Transverse colon (tissue), 3 donors: Measurements from ENCODE around the gene CCL1.

Source experiments
- EP300 ChIP-seq: sonication (generic); formaldehyde crosslinking; IDR thresholded peaks from one replicate; pipeline ENCODE4 v1.6.1; 2017; ENCODE audit warnings: antibody characterized with exemption, low read depth
- TF ChIP-seq, protein P1 (sequence below), 5 experiments: fragments of 200-600 bp in 3 of 5; fragments of 450-650 bp in 2 of 5; sonication (generic) in 3 of 5; IDR thresholded peaks; 1 replicate in 2 of 5; 2 replicates in 3 of 5; pipeline ENCODE4 v1.5.1; 2016 to 2017; ENCODE audit warnings: antibody characterized with exemption in 5 of 5, inconsistent platforms in 3 of 5, mild to moderate bottlenecking in 2 of 5, moderate library complexity in 1 of 5

DNA sequence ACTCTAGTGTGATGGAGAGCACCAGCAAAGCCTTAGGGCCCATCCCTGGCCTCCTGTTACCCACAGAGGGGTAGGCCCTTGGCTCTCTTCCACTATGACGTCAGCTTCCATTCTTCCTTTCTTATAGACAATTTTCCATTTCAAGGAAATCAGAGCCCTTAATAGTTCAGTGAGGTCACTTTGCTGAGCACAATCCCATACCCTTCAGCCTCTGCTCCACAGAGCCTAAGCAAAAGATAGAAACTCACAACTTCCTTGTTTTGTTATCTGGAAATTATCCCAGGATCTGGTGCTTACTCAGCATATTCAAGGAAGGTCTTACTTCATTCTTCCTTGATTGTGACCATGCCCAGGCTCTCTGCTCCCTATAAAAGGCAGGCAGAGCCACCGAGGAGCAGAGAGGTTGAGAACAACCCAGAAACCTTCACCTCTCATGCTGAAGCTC, 44.0 kb downstream of the CCL1 start, which contains the start of gene CCL8:
- no peak for TF ChIP-seq EP300
- TF ChIP-seq, protein P1, sequence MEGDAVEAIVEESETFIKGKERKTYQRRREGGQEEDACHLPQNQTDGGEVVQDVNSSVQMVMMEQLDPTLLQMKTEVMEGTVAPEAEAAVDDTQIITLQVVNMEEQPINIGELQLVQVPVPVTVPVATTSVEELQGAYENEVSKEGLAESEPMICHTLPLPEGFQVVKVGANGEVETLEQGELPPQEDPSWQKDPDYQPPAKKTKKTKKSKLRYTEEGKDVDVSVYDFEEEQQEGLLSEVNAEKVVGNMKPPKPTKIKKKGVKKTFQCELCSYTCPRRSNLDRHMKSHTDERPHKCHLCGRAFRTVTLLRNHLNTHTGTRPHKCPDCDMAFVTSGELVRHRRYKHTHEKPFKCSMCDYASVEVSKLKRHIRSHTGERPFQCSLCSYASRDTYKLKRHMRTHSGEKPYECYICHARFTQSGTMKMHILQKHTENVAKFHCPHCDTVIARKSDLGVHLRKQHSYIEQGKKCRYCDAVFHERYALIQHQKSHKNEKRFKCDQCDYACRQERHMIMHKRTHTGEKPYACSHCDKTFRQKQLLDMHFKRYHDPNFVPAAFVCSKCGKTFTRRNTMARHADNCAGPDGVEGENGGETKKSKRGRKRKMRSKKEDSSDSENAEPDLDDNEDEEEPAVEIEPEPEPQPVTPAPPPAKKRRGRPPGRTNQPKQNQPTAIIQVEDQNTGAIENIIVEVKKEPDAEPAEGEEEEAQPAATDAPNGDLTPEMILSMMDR (IDR thresholded peaks at IDR 0.05), result no peak
